Uterus (tissue), 2 donors: ENCODE results near the gene NEURL3.
A peak's percentile ranks its signal among the peaks of the same experiment; 100 is the strongest.

Experiments used
- POLR2A ChIP-seq, 2 donors: fragments of 450-650 bp; IDR thresholded peaks; one replicate each; pipeline ENCODE4 v1.6.1; 2016; ENCODE audit warnings: antibody characterized with exemption in 2 of 2, mild to moderate bottlenecking in 1 of 2, moderate library complexity in 1 of 2
- TF ChIP-seq, protein P1 (sequence below), 4 experiments: fragments of 200-600 bp in 2 of 4; fragments of 450-650 bp in 2 of 4; sonication (generic) in 2 of 4; IDR thresholded peaks; one replicate each; pipeline ENCODE4 v1.5.1; 2016 to 2019; ENCODE audit warnings: antibody characterized with exemption in 4 of 4, mild to moderate bottlenecking in 2 of 4, moderate library complexity in 1 of 4

- TF ChIP-seq POLR2A (IDR thresholded peaks at IDR 0.05): peak; percentile 90 to 94
- TF ChIP-seq, protein P1, sequence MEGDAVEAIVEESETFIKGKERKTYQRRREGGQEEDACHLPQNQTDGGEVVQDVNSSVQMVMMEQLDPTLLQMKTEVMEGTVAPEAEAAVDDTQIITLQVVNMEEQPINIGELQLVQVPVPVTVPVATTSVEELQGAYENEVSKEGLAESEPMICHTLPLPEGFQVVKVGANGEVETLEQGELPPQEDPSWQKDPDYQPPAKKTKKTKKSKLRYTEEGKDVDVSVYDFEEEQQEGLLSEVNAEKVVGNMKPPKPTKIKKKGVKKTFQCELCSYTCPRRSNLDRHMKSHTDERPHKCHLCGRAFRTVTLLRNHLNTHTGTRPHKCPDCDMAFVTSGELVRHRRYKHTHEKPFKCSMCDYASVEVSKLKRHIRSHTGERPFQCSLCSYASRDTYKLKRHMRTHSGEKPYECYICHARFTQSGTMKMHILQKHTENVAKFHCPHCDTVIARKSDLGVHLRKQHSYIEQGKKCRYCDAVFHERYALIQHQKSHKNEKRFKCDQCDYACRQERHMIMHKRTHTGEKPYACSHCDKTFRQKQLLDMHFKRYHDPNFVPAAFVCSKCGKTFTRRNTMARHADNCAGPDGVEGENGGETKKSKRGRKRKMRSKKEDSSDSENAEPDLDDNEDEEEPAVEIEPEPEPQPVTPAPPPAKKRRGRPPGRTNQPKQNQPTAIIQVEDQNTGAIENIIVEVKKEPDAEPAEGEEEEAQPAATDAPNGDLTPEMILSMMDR (IDR thresholded peaks at IDR 0.05): peak in 1 of 4 experiments; percentile 26
These were observed 26.8 kb upstream of the NEURL3 start for GRCh38 chr2:96531872-96532505.
